Measurements from ENCODE around the gene DBR1.
"Not testable (repeated sequence)": the region's sequence is repeated elsewhere in the genome, so short reads cannot be mapped to it uniquely, and the experiment has no call there.

Gene DBR1

DNA sequence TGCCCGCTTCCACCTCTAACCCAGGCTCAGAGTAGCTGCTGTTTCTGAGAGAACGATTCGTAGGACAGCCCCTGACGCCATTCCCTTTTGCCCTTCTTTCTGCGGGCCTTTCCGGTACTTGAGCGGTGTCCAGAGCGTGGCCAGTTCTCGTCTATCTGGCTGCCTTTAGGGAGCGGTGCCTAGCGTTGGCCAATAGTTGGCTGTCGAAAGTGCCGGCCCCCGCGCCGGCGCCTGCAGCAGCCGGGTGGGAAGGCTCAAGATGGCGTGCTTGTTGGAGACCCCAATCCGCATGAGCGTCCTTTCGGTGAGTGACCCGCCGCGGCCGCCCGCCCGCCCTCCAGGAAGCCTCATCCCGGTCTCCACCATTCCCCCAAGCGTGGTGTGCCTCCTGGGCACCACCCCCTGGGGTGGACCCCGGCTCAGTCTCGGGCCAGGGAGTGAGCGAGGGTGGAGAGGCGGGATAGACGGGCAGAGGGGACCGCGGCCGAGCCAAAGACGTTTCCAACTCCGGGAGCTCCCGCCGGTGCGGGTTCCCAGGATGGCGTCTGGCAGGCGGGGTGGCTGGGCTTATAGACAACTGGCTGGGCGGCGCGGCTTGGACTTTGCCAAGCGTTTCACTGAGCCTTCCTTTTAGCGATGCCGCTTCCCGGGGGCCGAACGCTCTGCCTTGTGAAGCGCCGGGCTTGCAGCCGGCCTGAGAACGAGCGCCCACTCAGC lies 12.7 kb upstream of the DBR1 start, which contains the start of gene ARMC8:
ARMC8 (plus strand) TSS at position 6 of the 717 bp plus-strand sequence; CDS start at position 260, 254 bp downstream.
- DNase-seq (ENCODE audit: extremely low read depth in 1 of 2, low read depth in 1 of 2), result peak in 1 of 2 donors; percentile 47

DNA sequence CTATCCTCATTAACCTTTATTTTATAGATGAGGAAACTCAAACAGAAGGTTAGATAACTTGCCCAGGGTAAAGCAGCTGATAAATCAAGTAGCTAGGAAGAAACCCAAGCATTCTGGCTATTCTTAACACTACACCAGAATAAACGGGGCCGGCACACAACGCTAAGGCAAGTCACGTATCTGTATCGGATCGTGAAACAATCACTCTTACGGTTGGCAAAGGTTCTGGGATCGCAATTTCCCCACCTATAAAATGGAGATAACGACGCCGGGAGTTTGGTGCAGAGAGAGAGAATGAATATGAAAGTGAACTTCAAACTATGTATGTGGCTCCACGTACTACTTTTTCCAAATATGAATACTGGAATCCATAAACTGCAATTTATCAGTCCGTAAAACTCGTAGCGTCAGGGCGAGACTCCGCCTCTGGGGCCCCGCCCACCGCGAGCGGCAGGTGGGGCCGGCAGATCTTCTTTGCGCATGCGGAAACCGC lies 12.1 kb upstream of the DBR1 start:
- peak; percentile 76 to 81 for DNase-seq (ENCODE audit: extremely low read depth in 1 of 2, low read depth in 1 of 2)

DNA sequence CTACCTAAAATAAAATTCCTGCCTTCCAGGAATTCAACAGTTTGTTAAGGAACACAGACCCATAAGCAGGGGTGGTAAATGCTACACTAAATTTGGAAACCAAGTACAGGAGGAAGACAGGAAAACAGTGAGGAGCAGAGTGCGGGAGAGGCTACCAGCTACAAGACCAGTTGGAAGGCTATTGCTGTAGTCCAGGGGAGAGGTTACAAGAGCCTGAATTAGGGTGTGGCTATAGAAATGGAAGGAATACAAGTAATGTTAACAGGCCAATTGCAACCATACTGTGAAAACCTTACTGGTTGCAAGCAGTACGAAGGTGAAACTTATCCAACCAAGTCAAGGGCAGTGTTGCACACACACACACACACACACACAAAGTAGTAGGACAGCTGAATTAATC lies 11.5 kb upstream of the DBR1 start:
- DNase-seq (ENCODE audit: extremely low read depth in 1 of 2, low read depth in 1 of 2), result no peak

GRCh38 chr3:138184994-138185393 lies 10.3 kb upstream of the DBR1 start:
- no peak for DNase-seq (ENCODE audit: extremely low read depth in 1 of 2, low read depth in 1 of 2)

- DNase-seq (ENCODE audit: extremely low read depth in 1 of 2, low read depth in 1 of 2), result no peak
Observed at GRCh38 chr3:138180375-138181029, 5.8 kb upstream of the DBR1 start.

GRCh38 chr3:138173769-138174420 lies 826 bp downstream of the DBR1 start:
- DNase-seq (ENCODE audit: extremely low read depth in 1 of 2, low read depth in 1 of 2), result no peak

GRCh38 chr3:138172625-138173024 lies 2.1 kb downstream of the DBR1 start:
- DNase-seq (ENCODE audit: extremely low read depth in 1 of 2, low read depth in 1 of 2), result no peak

DNA sequence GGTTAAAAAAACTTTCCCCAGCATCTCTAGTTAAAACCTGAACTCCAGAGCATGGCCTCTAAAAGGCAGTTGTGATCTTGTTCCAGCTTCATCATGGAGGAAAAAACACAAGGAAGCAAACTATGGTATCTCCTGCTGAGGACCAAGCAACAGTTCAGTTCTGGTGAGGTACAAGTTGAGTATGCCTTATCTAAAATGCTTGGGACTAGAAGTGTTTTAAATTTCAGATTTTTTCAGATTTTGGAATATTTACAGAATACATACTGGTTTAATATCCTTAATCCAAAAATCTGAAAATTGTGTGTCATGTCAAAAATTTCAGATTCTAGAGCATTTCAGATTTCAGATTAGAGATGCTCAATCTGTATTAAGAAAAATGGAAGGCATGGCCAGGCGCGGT lies 9.7 kb downstream of the DBR1 start:
- no peak for DNase-seq (ENCODE audit: extremely low read depth in 1 of 2, low read depth in 1 of 2)

DNA sequence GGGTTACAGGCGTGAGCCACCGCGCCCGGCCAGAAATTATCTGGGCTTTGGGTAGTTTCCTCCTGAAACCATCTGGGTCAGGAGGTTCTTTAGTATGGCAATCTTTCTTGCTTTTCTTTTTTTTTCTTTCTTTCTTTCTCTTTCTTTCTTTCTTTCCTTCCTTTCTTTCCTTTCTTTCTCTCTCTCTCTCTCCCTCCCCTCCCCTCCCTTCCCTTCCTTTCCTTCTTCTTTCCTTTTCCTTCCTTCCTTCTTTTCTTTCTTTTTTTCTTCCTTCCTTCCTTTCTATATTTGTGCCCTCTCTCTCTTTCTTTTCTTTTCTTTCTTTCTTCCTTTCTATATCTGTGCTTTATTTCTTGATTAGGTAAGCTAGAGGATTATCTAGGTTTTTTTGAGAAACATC lies 17.0 kb downstream of the DBR1 start:
- no peak for DNase-seq (ENCODE audit: extremely low read depth in 1 of 2, low read depth in 1 of 2)

- no peak for DNase-seq (ENCODE audit: extremely low read depth in 1 of 2, low read depth in 1 of 2)
Observed at GRCh38 chr3:138154534-138154933, 20.2 kb downstream of the DBR1 start.

- no peak for DNase-seq (ENCODE audit: extremely low read depth in 1 of 2, low read depth in 1 of 2)
Observed at GRCh38 chr3:138148503-138148902, 26.2 kb downstream of the DBR1 start.

DNA sequence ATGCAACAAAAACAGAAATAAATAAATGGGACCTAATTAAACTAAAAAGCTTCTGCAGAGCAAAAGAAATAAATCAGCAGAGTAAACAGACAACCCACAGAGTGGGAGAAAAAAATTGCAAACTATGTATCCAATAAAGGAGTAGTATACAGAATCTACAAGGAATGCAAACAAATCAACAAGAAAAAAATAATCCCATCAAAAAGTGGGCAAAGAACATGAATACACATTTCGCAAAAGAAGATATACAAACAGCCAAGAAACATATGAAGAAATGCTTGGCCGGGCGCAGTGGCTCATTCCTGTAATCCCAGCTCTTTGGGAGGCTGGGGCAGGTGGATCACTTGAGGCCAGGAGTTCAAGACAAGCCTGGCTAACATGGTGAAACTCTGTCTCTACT lies 32.5 kb downstream of the DBR1 start:
- DNase-seq (ENCODE audit: extremely low read depth in 1 of 2, low read depth in 1 of 2), result not testable (repeated sequence)

- no peak for DNase-seq (ENCODE audit: extremely low read depth in 1 of 2, low read depth in 1 of 2)
Observed at GRCh38 chr3:138140940-138141339, 33.8 kb downstream of the DBR1 start.

DNA sequence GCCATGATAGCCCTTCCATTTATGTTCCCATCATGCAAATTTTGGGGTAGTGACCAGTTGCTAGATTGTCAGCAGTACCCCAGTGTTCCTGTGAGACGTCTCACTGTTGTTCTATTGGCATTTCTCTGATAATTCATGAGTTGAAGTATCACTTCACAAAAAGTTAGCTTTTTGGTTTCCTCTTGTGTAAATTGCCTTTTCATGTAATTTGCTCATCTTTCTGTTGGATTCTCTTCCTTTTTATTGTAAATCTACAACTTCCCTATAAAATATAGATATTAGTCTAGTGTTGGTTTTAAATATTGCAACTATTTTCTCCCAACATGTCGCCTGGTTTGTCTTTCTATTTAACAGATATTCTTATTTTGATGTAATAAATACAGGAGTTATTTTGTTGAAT lies 35.0 kb downstream of the DBR1 start:
- no peak for DNase-seq (ENCODE audit: extremely low read depth in 1 of 2, low read depth in 1 of 2)

GRCh38 chr3:138137861-138138260 lies 36.9 kb downstream of the DBR1 start:
- no peak for DNase-seq (ENCODE audit: extremely low read depth in 1 of 2, low read depth in 1 of 2)

- DNase-seq (ENCODE audit: extremely low read depth in 1 of 2, low read depth in 1 of 2), result no peak
Observed at GRCh38 chr3:138136201-138136600, 38.5 kb downstream of the DBR1 start.

GRCh38 chr3:138135833-138136194 lies 38.9 kb downstream of the DBR1 start:
- DNase-seq (ENCODE audit: extremely low read depth in 1 of 2, low read depth in 1 of 2), result no peak

DNA sequence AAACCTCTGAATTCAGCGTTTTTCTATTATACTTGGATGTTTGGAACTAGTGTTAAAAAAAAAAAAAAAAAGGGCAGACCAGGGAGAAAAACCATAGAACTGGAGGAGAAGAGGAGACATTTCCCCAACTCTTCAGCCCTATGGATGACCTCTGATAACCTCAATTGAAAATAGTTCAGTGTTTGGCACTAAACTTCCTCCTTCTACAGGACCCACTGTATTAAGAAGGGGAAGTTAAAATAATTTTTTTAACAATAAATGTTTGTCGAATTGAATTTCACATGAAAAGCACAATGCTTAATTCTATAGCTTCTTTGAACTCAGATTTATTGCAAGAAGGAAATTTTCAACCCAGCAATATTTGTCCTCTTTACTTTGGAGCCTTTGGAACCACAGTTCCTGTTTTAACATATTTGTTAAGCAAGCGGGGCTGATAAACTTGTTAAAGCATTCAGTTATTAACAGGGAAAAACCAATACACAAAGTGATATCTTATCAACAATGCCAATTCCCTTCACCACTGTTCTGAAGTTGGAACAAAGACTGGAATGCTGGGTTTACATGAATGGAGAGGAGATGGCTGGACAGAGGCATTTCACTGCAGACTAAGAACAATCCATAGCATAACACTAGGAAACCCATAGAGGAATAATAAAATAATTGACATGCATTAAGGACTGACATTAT lies 39.4 kb downstream of the DBR1 start:
- DNase-seq (ENCODE audit: extremely low read depth in 1 of 2, low read depth in 1 of 2), result no peak

GRCh38 chr3:138132239-138132638 lies 42.5 kb downstream of the DBR1 start, which contains the start of gene A4GNT:
Gene A4GNT (minus strand): TSS chr3:138132390. CDS start chr3:138131256, 1,134 bp downstream.
- no peak for DNase-seq (ENCODE audit: extremely low read depth in 1 of 2, low read depth in 1 of 2)

GRCh38 chr3:138127636-138128365 lies 46.9 kb downstream of the DBR1 start:
- no peak for DNase-seq (ENCODE audit: extremely low read depth in 1 of 2, low read depth in 1 of 2)

Measured in stimulated activated CD8-positive, alpha-beta memory T cell treated with anti-CD3 and anti-CD28 coated beads, Interleukin-7, amount 100 ng/mL, for 48 hours (primary cell).